OCI-LY7 (cell line): ENCODE results near the gene ASB5.

Experiments used
- EZH2phosphoT487 ChIP-seq: fragments of 200-600 bp; sonication (generic); IDR thresholded peaks from 2 replicates; pipeline ENCODE4 v1.6.1; 2018; ENCODE audit warnings: low read depth, borderline replicate concordance, mild to moderate bottlenecking, mixed run types, antibody characterized with exemption, low read length, moderate library complexity, mixed read lengths
- TF ChIP-seq, protein P1 (sequence below): fragments of 200-600 bp; sonication (generic); conservative IDR thresholded peaks from 2 replicates; pipeline ENCODE4 v1.5.1; 2014; ENCODE audit warnings: mild to moderate bottlenecking, antibody characterized with exemption, low read length, moderate library complexity, mixed read lengths

- TF ChIP-seq, protein P1, sequence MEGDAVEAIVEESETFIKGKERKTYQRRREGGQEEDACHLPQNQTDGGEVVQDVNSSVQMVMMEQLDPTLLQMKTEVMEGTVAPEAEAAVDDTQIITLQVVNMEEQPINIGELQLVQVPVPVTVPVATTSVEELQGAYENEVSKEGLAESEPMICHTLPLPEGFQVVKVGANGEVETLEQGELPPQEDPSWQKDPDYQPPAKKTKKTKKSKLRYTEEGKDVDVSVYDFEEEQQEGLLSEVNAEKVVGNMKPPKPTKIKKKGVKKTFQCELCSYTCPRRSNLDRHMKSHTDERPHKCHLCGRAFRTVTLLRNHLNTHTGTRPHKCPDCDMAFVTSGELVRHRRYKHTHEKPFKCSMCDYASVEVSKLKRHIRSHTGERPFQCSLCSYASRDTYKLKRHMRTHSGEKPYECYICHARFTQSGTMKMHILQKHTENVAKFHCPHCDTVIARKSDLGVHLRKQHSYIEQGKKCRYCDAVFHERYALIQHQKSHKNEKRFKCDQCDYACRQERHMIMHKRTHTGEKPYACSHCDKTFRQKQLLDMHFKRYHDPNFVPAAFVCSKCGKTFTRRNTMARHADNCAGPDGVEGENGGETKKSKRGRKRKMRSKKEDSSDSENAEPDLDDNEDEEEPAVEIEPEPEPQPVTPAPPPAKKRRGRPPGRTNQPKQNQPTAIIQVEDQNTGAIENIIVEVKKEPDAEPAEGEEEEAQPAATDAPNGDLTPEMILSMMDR: no peak
- TF ChIP-seq EZH2phosphoT487: no peak
Measured at GRCh38 chr4:176241703-176242102, 27.3 kb downstream of the ASB5 start.
